Lower leg skin (tissue), 4 donors: Measurements from ENCODE around the gene NMU. TPM values are rescaled to one million over a fixed set of nuclear protein-coding genes. Genes with fewer than 3 reads are reported as not detected.
"Not testable (repeated sequence)": the region's sequence is repeated elsewhere in the genome, so short reads cannot be mapped to it uniquely, and the experiment has no call there.

Source experiments
- DNase-seq, 2 donors: peaks; one replicate each; pipeline ENCODE4 v3.0.0-alpha.2; 2019; ENCODE audit warnings: low spot score in 2 of 2
- H3K4me3 ChIP-seq: fragments of 200-600 bp; sonication (generic); 2 replicates; pipeline ENCODE4 v1.5.1; 2017; ENCODE audit warnings: mild to moderate bottlenecking, low read depth; ENCODE audit not compliant: poor library complexity, severe bottlenecking
- CTCF ChIP-seq, 3 donors: fragments of 450-650 bp; IDR thresholded peaks; one replicate each; pipeline ENCODE4 v1.5.1; 2016; ENCODE audit warnings: antibody characterized with exemption in 3 of 3, mild to moderate bottlenecking in 3 of 3, moderate library complexity in 2 of 3
- POLR2A ChIP-seq, 2 donors: fragments of 450-650 bp; IDR thresholded peaks; one replicate each; pipeline ENCODE4 v1.6.1; 2016 to 2017; ENCODE audit warnings: antibody characterized with exemption in 2 of 2, mild to moderate bottlenecking in 1 of 2, moderate library complexity in 1 of 2
- WGBS, 2 donors: methylation state at CpG; one replicate each; pipeline ENCODE4 v1.1.5; 2018; 5-methylcytosine and 5-hydroxymethylcytosine counted together
- intact Hi-C: fragments of 100-400 bp; cut with DNase I; formaldehyde crosslinking; loops from one replicate; pipeline ENCODE4 v1.15.0; 2023; ENCODE audit warnings: low total_unique reads
- total RNA-seq, 4 donors: library from RNA; depleted of rRNA; stranded (reverse); fragments of >200 nt; gene quantifications; one replicate each; pipeline ENCODE4 v1.1.0, GENCODE V29; 2016

Gene NMU
- total RNA-seq, 4 donors from 2014 or later = 21.7 to 30.3 (median 26.7) TPM

- intact Hi-C loops = no loop called here
- 4 to 7% methylated on average over 11 of the region's 11 CpGs for WGBS, 2 donors
- peak overlapping the region; percentile 13 for H3K4me3 ChIP-seq
- DNase-seq = no peak
- TF ChIP-seq CTCF (IDR thresholded peaks at IDR 0.05) (no peak), POLR2A (IDR thresholded peaks at IDR 0.05) (no peak)
These were observed 816 bp downstream of the NMU start for GRCh38 chr4:55635282-55635681.

- no peak overlapping the region for H3K4me3 ChIP-seq
- DNase-seq = no peak
- no peak for TF ChIP-seq CTCF (IDR thresholded peaks at IDR 0.05)
- TF ChIP-seq POLR2A (IDR thresholded peaks at IDR 0.05) = no peak
- intact Hi-C loops = no loop called here
- WGBS, 2 donors = 24 to 34% methylated on average over 3 of the region's 3 CpGs
These were observed 1.5 kb downstream of the NMU start for GRCh38 chr4:55634417-55635128.

DNA sequence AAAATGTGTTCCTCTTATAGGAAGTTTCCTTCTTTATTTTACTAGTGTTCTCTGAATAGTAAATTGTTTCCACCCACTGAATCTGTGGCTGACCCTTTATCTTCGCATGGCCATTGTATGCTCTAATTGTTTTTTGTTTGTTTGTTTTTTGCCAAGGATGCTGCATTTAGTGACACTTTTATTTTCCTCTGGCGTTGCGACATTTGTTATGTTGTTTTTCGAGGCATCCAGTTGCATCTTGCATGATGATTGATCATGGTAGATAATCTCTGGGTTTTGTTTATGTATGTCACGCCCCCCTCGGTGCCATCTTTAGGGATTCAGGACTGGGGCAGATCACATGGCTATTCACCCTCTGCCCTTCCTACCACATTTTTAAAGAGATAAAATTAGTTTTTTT, 2.2 kb downstream of the NMU start:
- 63 to 73% methylated on average over 6 of the region's 6 CpGs for whole genome bisulfite sequencing, 2 donors
- TF ChIP-seq POLR2A (IDR thresholded peaks at IDR 0.05) (no peak), CTCF (IDR thresholded peaks at IDR 0.05) (no peak)
- no peak for DNase-seq
- intact Hi-C loops = no loop called here
- H3K4me3 ChIP-seq = no peak overlapping the region

- TF ChIP-seq POLR2A (IDR thresholded peaks at IDR 0.05) = no peak
- no peak for TF ChIP-seq CTCF (IDR thresholded peaks at IDR 0.05)
- WGBS, 2 donors = 63 to 64% methylated on average over 2 of the region's 2 CpGs
- no peak for DNase-seq
- H3K4me3 ChIP-seq = no peak overlapping the region
- intact Hi-C loops = no loop called here
These were observed 10.3 kb downstream of the NMU start for GRCh38 chr4:55625835-55626234.

DNA sequence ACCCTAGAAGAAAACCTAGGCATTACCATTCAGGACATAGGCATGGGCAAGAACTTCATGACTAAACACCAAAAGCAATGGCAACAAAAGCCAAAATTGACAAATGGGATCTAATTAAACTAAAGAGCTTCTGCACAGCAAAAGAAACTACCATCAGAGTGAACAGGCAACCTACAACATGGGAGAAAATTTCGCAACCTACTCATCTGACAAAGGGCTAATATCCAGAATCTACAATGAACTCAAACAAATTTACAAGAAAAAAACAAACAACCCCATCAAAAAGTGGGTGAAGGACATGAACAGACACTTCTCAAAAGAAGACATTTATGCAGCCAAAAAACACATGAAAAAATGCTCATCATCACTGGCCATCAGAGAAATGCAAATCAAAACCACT, 12.0 kb downstream of the NMU start:
- intact Hi-C loops, H3K4me3 ChIP-seq, DNase-seq: not testable (repeated sequence)
- WGBS, 2 donors = 67 to 80% methylated on average over 1 of the region's 1 CpG

GRCh38 chr4:55618546-55619143, 17.5 kb downstream of the NMU start:
- WGBS, 2 donors = 83 to 85% methylated on average over 1 of the region's 1 CpG
- intact Hi-C loops = no loop called here
- H3K4me3 ChIP-seq = no peak overlapping the region

More at GRCh38 chr4:55618546-55619143, 17.5 kb downstream of the NMU start:
- TF ChIP-seq POLR2A (IDR thresholded peaks at IDR 0.05) (no peak), CTCF (IDR thresholded peaks at IDR 0.05) (no peak)
- no peak for DNase-seq
